ENCODE measurements around the gene SMCO4.
"Not testable (repeated sequence)": the region's sequence is repeated elsewhere in the genome, so short reads cannot be mapped to it uniquely, and the experiment has no call there.

Gene SMCO4

GRCh38 chr11:93543292-93543977 is at the start of gene SMCO4:
TSS of gene SMCO4 (minus strand) at chr11:93543391. CDS start at chr11:93479189, 64,202 bp downstream.
- peak; percentile 72 for DNase-seq

GRCh38 chr11:93591247-93591898 is 48.2 kb upstream of the SMCO4 start:
- no peak for DNase-seq

GRCh38 chr11:93589347-93589746 is 46.2 kb upstream of the SMCO4 start:
- DNase-seq, result no peak

GRCh38 chr11:93587858-93588581 is 44.8 kb upstream of the SMCO4 start:
- DNase-seq, result no peak

- DNase-seq, result not testable (repeated sequence)
These were observed 44.2 kb upstream of the SMCO4 start for GRCh38 chr11:93587425-93587824.

GRCh38 chr11:93585758-93586157 is 42.6 kb upstream of the SMCO4 start:
- DNase-seq, result no peak

- DNase-seq, result no peak
These were observed 40.3 kb upstream of the SMCO4 start for GRCh38 chr11:93583490-93583889.

GRCh38 chr11:93579187-93579751 is 36.1 kb upstream of the SMCO4 start:
- DNase-seq, result no peak

GRCh38 chr11:93577286-93577685 is 34.1 kb upstream of the SMCO4 start:
- no peak for DNase-seq

GRCh38 chr11:93576870-93577269 is 33.7 kb upstream of the SMCO4 start:
- DNase-seq, result not testable (repeated sequence)

- DNase-seq, result no peak
These were observed 31.5 kb upstream of the SMCO4 start for GRCh38 chr11:93574638-93575220.

- no peak for DNase-seq
These were observed 30.0 kb upstream of the SMCO4 start for GRCh38 chr11:93573184-93573583.

- no peak for DNase-seq
These were observed 29.4 kb upstream of the SMCO4 start for GRCh38 chr11:93572621-93573020.

GRCh38 chr11:93572171-93572570 is 29.0 kb upstream of the SMCO4 start:
- DNase-seq, result no peak

GRCh38 chr11:93571612-93572011 is 28.4 kb upstream of the SMCO4 start:
- no peak for DNase-seq

- DNase-seq, result no peak
These were observed 27.7 kb upstream of the SMCO4 start for GRCh38 chr11:93570759-93571413.

- DNase-seq, result no peak
These were observed 26.3 kb upstream of the SMCO4 start for GRCh38 chr11:93569496-93569895.

GRCh38 chr11:93568726-93569125 is 25.5 kb upstream of the SMCO4 start:
- no peak for DNase-seq

- DNase-seq, result no peak
These were observed 24.3 kb upstream of the SMCO4 start for GRCh38 chr11:93567401-93567895.

GRCh38 chr11:93564895-93565294 is 21.7 kb upstream of the SMCO4 start:
- no peak for DNase-seq

GRCh38 chr11:93563857-93564256 is 20.7 kb upstream of the SMCO4 start:
- no peak for DNase-seq

GRCh38 chr11:93560199-93560932 is 17.2 kb upstream of the SMCO4 start:
- DNase-seq, result no peak
